Stimulated activated CD4-positive, alpha-beta T cell treated with anti-CD3 and anti-CD28 coated beads, Interleukin-12 subunit alpha, Interleukin-12 subunit beta, amount 100 ng/mL, for 24 hours (primary cell): ENCODE data around the gene ARHGEF12.

Source experiments
- DNase-seq, 2 experiments: peaks; one replicate each; pipeline ENCODE4 v3.0.0-alpha.2; 2020; ENCODE audit warnings: low read depth in 2 of 2

Gene ARHGEF12

DNA sequence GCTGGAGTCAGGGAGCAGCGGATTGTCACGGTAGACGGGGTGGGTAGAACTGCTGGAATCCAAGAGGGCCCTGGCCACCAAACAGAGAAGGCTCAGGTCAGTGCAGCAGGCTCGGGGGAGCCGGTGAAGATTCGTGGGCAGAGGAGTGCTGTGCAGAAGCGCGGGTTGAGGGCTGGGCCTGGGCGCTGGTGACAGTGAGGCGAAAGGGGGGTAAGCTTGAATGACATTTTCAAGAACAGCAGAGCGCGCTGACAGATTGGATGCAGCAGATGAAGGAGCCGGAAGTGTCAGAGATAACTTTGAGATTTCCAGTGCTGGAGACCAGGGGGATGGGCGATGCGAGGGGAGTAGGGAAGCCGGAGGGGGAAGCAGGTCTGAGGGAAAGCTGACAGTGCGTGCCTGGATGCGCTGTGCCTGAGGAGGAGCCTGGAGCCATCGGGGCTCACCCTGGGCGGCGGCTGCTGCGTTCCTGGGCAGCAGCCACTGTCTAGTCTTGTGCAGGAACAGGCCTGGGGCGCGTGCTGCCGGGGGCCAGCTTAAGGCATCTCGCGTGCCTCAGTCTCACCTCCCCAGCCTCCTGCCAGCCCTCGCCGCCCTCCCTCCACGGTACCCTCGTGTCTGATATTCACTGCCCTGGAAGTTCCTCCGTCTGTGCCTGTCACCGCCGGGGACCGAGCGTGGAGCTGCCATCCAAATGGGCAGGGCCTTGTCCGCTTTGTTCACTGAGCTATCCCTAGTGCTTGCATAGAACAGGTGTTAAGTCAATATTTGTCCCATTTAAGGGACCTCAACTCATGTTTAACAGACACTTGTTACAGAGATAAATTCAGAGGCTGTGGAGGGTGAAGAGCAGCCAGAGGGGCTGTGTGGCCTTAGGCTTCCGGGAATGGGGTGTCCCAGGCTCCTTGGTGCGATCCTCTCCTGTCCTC lies 180.5 kb downstream of the ARHGEF12 start:
- no peak for DNase-seq

DNA sequence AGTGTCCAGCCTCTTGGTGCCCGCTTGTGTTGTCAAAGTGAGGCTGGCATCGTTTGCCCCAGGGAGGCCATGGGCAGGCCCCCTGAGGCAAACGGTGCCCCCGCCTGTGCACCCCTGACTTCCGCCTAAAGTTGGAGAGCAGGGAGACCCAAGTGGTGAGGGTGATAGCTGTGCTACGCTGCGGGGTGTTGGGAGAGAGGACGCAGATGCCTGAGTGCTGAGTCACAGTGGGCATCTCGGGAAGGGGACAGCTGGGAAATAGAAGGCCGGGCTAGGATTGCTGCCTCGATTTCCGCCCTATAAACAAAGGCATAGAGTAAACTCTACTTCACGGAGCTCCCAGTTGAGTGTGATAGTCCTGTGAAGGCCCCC lies 181.2 kb downstream of the ARHGEF12 start:
- DNase-seq: no peak

DNA sequence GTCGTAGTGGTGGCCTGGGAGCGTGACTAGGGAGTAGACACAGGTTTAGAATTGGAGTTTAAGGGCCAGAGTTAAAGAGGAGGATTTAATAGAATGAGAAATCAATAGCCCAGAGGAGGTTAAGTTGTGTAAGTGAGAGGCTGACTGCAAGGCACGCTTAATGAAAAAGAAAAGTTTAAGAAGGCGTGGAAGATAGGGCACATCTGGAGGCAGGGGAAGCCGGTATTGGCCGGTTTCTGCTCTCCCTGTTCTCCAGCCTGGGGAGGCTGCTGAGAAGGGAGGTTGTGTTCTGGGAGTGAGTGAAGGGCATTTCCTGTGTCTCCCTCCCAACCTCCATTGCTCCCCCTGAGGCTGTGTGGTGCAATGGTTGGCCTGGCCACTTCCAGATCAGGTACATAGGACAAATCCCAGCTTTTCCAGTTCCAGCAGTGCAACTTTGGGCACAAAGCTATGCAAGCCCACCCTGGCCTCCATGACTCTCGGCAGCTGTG lies 181.6 kb downstream of the ARHGEF12 start:
- no peak for DNase-seq

DNA sequence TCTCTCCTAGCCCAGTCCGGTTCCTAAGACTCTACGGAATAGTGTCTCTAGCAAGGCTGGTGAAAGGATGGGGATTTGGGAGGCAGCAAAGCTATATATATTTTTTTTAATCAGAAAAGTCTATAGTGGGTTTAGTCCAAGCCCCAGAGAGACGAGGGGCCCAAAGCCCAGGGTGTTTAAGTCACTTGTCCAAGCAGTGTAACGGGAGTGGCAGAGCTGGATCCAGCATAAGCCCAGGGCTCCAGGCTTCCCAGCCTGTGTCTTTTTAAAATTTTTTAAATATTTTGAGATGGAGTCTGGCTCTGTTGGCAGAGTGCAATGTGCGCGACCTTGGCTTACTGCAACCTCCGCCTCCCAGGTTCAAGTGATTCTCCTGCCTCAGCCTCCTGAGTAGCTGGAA lies 182.1 kb downstream of the ARHGEF12 start:
- no peak for DNase-seq

DNA sequence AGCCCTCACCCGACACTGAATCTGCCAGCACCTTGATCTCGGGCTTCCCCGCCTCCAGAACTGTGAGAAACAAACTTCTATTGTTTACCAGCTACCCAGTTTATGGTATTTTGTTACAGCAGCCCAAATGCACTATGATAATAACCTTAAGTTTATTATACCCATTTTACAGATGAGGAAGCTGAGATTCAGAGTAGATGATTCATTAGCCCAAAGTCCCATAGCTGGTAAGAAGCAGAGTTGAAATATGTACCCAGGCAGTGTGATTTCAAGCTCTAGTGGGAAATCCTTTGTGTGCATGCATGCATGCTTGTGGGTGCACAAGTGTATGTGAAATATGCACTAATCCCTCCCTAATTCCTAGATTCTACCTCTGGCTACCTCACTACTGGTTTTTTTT lies 183.3 kb downstream of the ARHGEF12 start:
- DNase-seq: no peak

DNA sequence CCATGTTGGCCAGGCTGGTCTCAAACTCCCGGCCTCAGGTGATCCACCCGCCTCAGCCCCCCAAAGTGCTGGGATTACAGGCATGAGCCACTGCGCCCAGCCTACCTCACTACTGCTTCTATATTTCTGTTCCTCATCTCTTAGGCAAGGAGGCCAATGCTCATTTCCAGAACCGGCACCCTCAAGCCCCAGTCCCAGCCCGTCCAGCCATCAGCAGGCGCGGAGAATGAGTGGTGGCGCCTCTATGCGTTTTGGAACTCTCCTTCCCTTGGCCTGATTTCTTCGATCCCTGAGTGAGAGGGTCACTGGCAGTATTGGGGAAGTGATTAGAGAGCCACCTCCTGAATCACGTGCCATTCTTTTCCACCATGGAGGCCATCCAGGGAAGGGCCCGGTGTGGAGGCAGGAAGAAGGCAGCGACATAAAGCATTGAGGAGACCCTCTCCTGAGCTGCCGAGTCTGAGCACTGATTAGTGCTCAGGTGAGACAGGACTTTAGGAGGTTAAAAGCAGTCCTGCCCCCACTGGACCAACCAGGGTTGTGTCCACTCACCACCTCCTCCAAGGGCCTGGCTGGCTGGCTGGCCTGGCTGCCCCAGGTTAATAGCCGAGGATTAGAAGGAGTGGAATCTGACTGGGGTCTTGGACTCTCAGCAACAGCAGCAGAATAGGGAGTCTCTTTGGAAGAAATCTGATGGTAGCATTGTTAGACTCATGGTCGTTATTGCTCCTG lies 184.0 kb downstream of the ARHGEF12 start:
- no peak for DNase-seq

DNA sequence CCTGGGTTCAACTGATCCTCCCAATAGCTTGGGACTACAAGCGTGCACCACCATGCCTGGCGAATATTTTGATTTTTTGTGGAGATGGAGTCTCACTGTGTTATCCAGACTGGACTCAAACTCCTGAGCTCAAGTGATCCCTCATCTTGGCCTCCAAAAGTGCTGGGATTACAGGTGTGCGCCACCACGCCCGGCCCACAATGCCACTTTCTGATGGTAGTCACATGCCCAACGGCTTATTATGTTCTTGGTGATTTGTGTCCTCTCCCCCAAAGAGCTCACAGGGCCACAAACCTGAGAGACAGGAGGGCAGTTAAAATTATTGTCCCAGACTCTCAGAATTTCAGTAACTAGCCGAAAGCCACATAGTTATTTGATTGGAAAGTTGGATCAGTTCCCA lies 185.0 kb downstream of the ARHGEF12 start:
- no peak for DNase-seq

DNA sequence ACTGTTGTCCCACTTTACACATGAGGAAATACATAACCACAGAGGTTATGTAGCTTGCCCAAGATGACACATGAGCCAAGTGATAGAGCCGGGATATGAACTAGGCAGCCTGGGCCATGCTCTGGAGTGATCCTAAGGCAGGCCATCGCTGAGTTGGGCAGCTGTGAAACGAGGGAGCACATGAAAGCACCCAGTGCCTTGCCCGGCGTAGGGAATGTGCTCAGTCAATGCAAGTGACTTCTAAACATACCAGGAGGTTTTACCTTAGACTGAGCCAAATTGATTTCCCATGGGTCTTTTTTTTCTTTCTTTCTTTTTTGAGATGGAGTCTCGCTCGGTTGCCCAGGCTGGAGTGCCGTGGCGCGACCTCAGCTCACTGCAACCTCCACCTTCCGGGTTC lies 185.8 kb downstream of the ARHGEF12 start:
- no peak for DNase-seq

DNA sequence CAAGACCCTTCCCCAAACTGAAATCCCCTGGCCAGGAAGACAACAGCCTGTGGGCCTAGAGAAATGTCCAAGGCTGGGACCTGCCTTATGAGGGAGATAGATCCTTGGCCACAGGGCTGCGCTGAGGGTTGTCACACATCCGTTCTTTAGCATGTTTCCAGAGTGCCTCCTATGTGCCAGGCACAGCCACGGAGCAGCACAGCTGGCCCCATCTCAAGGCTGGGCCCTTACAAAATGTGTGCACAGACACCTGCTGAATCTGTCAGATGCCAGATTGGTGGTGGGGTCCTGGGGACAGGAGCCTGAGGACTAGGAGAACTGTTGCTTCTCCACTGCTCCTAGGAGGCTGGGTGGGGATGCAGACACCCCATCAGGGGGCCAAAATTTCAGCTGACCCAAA lies 186.5 kb downstream of the ARHGEF12 start:
- no peak for DNase-seq

DNA sequence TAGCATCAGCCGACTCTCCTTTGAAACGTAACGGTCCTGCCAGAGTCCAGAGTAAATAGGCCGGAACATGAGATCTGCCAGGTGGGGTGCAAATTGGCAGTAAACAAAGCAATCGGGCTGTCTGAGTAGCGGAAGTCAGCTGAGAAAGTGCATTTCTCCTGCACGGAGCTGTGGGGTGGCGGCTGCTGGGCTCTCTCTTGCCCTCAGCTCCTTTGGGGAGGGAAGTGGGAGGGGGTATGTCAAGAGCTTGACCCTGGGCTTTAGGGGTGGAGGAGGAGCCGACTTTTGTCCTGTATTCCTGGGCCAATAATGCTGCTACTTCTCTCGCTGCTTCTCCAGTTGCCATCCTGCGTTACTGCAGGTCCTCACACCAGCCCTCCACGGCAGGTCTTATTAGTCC lies 187.0 kb downstream of the ARHGEF12 start:
- DNase-seq: no peak

DNA sequence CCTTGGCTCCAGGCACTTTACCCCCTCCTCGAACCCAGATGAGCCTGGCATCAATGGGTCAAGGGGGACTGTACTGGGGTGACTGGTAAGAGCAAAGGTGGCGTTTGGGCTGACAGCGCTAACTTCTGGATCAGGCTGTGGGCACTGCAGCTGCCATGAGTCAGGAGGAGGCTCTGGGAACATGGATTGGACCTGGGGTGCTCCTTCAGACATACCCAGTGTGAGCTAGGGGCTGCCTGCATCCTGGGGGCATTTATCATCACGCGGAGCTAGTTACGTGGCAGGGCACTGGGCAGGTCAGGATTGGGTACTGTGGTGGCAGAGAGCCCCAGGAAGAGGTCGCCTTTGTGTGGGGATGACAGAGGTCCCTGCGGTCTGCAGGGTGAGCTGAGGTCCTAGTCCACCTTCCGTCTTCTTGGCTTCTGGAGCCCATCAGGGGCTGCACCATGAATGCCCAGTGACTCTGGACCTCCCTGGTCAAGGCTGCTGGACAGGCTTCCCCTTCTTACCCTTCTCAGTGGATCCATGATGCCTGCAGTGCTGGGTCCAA lies 188.4 kb downstream of the ARHGEF12 start:
- no peak for DNase-seq

DNA sequence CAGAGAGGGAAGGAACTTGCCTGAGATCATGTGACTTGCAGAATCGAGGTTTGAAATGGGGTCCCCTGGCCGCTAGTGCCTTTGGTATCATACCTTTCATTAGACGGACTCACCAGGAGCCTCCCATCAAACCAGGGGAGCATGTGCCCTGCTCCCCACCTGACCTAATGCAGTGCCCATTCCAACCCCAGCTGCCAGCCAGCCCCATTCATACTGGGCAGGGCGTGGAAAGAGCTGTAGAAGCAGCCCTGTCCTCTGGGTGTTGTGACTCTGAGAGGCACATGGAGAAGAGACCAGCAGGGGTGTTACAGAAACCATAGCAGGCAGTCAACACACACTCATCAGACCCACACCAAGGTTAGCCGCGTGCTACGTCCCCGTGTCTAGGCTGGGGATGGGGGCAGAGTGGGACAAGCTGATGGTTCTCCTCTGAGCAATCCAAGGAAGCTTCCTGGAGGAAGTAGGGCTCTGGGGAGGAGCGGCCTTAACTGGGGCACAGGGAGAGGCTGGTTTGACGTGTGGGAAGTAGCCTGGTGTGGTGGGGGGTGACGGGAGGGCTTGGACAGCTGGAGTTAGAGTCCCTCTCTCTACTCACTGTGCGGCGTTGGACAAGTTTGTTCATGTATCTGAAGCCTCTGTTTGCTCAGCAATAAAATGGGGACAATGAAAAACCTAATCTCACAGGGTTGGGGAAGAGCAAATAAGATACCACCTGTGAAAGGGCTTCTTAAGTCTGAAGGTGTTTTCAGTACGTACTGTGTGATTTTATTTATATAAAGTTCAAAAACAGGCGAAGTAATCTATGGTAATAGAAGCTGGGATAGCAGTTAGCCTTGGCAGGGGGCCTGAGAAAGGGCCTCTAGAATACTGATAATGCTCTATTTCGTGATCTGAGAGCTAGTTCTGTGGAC lies 189.3 kb downstream of the ARHGEF12 start:
- no peak for DNase-seq

DNA sequence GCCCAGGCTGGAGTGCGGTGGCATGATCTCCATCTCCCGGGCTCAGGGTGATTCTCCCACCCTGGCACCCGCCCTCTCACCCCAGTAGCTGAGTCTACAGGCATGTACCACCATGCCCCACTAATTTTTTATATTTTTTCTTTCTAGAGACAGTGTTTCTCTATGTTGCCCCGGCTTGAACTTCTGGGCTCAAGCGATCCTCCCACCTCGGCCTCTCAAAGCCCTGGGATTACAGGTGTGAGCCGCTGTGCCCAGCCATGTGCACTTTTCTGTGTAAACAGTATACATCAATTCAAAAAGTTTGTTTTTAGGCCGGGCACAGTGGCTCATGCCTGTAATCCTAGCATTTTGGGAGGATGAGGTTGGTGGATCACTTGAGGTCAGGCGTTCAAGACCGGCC lies 190.0 kb downstream of the ARHGEF12 start:
- no peak for DNase-seq

DNA sequence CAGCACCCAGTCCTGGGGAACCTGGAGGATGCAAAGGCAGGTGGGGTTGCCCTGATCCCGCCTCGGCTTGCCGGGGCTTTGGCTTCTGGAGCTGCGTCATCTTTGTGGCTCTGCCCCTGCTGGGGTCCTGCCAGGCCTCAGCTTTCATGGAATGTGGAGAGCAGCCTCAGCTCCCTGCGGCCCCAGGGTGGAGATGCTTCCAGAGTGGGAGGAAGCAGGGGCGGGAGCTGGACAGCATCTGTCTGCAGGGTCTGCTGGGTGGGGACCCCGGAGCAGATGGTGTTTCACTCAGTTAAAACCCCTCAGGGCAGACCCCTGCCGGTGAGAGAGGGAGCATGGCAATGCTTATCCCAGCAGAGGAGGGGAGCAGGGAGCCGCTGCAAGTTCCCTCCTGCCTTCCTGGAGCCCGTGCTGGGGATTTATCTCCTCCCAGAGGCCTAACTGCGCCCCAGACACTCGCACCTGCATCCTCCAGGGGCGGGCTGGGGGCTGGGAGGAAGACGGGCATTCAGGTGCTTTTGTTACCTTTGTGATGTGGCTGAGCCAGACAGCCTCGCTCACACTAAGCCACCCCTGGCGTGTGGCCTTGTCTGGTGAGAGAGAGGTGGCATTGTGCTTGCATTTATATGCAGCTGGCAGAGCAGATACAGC lies 191.0 kb downstream of the ARHGEF12 start:
- no peak for DNase-seq

DNA sequence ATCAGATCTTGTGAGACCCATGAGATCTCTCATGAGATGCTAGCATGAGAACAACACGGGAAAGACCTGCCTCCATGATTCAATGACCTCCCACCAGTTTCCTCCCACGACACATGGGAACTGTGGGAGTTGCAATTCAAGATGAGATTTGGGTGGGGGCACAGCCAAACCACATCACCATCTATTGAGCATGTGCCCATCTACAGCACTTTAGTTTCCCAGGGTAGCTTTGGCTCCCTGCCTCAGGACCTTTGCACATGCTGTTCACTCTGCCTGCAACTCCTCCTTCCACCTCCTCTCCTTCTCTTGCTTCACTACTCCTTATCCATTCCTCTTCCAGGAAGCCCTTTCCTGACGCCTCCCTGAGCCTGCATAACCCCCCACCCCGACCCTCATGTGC lies 192.5 kb downstream of the ARHGEF12 start:
- DNase-seq: no peak

DNA sequence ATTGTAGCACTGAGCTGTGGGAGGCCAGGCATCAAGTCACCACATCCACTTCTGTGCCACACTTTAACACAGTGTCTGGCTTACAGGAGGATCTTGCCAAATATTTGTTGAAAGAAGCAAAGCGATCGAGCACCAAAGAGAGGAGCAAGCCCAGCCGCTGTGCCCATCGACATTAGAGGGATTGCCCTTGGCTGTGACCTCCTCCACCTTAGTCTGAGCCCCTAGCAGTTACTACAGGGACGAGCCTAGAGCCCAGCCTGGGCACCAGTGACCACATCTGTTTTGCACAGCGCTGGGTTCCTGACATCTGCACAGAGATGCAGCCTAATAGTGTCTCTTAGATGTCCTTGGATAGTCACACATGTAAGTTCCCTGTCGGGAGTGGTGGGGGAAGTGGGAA lies 193.0 kb downstream of the ARHGEF12 start:
- no peak for DNase-seq

DNA sequence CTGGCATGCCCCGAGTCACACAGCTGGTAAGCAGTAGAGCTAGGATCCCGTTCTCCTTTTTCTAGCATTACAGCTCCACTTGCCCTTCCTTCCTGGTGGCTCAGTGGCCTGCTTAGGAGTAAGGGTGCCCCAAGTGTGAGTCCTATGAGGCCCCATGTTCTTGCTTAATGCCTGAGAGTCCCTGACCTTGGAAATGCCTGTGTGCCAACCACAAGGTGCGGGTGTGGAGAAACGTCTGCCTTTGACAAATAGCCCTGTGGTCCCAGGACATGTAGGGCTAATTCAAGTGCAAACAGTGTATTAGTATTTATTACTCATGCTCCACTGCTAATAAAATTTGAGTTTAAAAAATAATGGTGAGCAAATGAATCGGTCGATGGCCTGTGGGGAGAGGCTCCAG lies 193.7 kb downstream of the ARHGEF12 start:
- no peak for DNase-seq

DNA sequence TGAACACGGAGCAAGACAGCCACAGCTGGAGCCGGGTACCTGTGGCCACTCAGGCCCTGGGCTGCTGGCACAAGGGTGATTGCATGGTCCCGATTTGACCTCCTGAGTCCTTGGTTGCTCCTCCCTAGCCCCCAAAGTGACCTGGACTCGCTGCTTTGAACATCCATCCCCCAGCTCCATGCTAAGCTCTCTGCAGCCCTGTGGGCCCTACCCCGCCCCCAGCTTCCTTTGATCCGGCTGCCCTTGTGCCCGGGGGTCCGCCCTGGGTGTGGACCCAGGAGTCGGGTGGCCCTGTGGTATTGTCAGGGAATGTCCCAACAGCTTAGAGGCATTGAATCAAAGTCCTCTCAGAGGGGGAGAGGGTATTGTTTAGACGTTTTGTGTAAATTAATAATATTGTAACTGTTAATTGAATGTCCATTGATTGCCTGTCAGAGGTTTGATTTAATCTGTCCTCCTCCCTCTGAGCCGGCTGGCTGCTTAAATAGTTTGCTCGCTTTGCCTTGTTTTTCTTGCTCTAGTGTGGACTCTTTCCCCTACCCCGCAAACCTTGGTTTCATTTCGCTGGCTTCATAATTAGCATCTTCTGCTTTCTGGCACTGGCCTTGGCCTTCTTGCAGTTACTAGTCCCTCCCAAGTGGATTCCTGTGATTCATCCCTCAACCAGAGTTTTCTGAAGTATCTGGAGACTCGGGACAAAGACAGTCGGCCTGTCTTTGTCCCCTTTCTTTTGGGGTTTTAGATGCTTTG lies 196.0 kb downstream of the ARHGEF12 start:
- no peak for DNase-seq

DNA sequence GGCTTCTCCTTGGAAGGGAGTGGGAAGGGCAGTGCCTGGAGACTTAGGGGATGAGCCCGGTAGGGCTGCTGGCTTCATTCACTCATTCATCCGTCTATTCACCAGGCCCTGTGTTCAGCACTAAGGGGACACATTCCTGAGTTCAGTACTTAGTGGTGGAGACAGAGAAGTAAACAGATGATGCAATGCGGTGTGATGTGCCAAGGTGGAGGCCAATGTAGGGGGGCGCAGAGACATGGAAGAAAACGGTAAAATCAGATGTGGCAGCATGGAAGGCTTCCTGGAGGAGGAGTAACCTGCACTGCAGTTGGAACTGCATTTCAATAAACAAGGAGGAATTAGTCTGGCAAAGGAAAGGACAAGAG lies 196.6 kb downstream of the ARHGEF12 start:
- DNase-seq: no peak

DNA sequence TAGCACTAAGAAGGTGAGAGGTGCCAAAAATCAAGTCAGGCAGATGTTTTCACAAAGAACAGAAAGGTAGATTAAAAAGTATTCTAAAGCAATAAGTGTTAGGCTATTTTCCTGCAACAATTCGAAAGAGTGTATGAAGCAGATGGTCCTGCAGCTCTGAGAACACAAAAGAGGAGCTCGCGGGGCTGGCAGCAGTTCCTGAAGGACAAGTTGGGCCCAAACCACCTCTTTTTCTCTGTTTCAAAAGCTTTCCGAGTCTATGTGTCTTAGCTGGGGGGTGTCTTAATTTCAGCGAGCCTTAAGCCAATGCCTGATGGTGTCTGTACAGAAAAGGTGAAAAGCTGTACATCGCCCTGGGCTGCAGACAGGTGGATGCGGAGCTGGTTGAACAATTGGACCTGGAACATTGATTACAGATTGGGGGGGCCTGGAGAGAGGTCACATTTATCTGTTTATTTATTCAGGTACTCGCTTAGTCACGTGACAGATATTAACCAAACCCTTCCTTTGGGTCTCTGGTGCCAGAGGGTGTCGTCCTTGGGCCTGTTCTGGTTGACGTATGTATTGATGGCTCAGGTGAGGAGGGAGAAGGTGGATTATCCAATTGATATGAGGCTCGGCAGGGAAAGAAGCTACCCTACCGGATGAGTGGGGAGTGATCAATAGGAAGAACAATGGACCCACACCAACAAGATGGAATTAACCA lies 200.0 kb downstream of the ARHGEF12 start:
- DNase-seq: no peak
